Pons (tissue), 1 donor: ENCODE measurements around the gene MRPS34.
"Not testable (repeated sequence)": the region's sequence is repeated elsewhere in the genome, so short reads cannot be mapped to it uniquely, and the experiment has no call there.

Experiments
- DNase-seq: peaks from one replicate; pipeline ENCODE4 v3.0.0-alpha.2; 2016; ENCODE audit warnings: low spot score

The MRPS34 gene

DNA sequence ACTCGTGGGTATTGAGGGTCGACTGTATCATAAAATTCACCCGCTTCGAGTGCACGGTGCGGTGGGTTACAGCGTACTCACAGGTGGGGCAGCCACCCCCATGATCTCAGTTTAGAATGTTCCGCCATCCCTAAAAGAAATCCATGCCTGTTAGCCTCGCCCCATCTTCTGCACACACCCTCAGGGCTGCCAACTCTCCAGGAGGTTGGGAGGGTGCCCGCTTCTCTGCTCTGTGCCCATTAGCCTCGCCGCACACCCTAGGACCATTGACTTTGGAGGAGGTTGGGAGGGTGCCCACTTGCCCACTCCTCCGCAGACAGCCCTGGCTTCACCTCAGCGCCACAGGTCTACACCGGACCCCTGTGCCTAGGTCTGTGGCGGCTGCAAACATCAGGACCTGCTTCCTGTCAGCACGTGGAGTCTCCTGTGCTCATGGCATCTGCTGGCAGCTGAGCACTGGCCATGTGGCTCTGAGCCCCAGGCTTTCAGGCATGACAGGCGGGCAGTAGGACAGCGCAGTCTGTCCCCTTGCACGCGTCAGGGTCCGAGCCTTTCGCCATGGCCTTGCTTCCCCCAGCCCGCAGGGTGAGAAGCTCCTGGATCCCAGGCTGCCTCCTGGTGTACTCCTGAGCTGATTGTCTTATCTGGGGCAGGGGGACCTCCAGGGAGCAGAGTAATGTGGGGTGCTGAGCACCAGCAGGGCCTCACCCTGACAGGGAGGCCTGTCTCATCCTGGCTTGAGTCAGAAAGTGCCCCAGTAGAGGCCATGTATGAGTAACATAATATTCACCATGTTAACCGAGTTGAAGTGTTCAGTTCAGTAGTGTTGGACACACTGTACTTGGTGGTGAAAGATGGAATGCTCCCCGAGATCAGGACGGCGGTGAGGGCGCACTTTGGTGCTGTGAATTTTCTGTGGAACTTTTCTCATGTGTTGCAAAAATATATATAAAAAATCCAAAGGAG is 23.5 kb downstream of the MRPS34 start:
- no peak for DNase-seq

DNA sequence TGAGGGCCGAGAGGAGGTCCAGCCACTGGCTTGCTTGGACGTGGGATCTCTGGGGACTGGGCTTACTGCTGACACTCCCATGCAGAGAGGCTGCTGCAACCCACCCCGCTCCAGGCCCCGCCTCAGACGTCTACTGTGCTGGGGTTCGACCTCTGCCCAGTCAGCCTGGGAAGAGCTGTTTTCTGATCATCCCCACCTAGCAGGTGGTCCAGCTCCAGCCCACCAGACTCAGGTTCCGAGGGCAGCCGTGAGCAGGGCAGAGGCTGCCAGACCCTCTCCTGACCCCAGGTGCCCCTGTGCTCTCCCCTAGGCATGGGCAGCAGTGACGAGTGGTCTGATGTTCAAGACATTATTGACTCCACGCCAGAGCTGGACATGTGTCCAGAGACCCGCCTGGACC is 25.0 kb downstream of the MRPS34 start:
- no peak for DNase-seq

DNA sequence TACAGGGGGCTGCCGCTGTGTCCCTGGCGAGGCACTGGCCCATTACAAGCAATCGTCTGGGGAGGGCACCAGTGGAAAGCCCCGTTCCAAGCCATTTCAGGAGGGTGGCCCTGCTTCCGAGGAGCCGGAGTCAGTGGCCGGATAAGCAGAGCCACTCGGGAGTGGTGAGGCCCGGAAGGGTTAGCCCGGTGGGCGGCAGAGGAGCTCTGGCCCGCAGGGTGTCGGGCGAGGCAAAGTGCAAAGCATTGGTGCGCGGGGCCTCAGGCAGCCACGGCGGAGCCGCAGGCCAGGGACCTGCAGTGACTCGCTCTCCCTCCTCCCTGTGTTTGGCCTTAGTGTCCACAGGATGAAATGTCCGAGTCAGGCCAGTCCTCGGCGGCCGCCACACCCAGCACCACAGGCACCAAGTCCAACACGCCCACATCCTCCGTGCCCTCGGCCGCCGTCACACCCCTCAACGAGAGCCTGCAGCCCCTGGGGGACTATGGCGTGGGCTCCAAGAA is 26.2 kb downstream of the MRPS34 start:
- no peak for DNase-seq

DNA sequence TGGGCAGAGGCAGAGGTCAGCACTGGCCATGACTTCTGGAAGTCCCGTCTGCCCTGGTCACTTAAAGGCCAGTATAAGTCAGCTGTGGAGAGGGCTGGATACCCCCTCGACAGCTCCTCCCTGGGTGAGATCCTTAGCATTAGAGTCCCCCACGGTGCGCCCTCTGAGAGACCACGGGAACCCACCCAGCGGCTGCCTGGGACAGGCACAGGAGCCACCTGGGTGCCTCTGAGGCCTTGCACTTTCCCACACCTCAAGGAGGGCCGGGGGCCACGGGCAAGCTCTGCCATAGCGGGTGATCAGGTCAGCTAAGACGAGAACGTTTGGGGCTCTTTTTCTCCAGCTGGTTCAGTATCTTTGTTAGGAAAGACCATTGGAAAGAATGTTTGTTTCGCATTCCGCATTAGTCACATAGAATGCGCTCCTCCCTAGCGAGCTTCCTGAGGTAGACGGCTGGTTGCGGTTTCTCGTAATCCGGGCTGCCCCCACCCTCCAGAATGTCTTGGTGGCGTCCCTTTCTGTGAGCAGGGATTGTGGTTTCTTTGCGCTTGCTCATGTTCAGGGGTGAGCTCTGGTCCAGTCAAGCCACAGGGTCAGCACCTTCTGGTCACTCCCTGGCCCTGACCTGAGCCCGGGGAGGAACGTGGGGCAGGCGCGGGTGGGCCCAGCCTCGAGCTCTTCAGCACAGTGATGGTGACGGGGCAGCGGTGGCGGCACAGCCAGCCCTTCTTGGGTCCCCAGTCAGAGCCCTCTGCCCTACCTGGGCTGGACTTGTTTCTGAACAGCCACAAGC is 26.8 kb downstream of the MRPS34 start:
- DNase-seq: no peak

DNA sequence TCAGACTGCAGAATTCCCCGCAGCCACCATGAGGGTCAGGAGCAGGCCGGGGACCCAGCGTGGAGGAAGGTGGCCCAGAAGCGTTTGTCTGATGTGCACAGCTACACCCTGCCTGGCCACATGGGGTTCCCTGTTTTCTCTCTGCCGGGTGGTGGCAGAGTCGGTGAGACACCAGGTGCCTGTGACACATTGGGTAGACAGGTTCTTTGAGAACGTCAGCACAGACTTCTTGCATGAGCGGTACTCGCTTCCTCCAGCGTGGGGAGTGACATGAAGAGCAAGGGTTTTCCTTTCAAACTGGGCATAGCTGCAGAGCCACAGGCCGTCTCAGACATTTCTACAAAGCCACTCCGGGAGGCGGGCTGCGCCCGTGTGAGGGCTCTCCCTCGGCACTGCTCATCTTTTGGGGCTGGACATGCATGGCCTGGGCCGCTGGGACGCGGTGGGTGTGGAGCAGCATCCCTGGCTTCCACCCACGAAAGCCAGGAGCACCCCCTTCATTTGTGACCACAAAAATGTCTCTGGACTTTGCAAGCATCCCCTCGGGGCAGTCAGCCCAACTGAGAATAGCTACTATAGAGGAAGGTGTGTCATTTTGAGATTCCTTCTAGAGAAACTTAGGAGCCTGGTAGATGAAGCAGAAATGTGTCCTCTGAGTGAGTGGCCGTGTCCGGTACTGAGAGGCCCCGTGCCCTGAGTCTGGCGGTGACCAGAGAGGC is 27.6 kb downstream of the MRPS34 start:
- DNase-seq: no peak

DNA sequence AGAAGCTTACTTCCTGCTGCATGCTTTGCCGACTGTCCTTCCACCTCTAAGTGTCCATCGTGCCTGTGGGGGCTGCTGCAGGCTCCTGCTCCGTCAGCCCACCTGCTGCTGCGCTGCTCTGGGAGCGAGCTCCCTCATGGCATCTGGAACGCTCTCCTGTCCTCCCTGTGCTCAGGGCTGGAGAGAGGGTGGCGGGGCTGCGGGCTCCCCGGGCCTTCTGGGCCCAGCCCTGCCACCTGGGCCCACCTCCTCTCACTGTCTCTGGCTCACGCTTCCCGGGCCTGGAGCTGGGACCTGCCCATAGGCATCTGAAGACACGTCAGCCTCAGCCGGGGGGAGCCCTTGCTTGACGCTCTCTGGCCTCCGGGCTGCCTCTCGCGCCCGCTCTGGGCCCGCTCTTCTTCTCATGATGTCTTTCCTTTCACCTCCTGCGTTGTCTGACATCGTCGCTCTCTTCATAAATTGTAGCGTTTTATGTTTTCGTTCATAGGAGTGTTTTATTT is 28.5 kb downstream of the MRPS34 start:
- no peak for DNase-seq

DNA sequence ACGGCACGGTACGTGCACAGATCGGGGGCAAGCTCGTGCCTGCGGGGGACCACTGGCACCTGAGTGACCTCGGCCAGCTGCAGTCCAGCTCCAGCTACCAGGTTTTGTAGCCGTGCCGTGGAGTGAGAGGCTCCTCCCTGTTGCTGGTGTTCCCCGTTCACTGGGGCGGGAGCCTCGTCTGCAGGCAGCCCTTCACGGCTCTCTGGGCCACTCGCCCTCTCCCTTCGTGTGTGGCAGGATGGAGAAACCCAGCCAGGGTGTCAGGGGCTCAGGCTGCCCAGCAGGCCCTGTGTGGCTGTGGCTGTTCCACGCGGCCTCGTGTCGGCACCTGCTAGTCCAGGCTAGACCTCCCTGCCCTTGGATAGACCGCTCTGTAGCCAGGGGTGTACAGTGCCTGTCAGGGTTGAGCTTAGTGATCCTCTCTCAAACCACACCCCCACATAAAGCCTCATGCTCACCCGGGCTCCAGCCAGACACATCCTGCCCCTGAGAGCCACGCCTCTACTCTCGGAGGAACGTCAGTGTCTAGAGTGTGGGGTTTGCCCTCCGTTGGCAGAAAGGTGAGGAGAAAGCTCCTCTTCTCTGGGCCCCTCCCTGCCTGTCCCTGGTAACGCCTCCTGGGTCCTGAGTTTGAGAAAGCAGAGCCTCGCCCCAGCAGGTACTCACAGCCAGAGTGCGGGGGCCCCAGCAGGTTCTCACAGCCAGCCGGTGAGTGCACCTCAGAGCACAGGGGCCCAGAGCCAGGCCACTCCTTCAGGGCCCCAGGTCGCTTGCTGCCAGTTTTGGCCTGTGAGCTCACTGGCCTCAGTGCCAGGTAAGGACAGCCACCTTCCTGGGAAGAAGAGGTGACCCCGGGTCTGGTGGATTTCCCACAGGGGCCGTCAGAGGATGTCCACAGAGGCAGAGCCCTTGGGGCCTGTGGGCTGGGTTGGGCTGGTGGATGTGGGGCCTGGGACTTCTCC is 29.3 kb downstream of the MRPS34 start:
- no peak for DNase-seq

DNA sequence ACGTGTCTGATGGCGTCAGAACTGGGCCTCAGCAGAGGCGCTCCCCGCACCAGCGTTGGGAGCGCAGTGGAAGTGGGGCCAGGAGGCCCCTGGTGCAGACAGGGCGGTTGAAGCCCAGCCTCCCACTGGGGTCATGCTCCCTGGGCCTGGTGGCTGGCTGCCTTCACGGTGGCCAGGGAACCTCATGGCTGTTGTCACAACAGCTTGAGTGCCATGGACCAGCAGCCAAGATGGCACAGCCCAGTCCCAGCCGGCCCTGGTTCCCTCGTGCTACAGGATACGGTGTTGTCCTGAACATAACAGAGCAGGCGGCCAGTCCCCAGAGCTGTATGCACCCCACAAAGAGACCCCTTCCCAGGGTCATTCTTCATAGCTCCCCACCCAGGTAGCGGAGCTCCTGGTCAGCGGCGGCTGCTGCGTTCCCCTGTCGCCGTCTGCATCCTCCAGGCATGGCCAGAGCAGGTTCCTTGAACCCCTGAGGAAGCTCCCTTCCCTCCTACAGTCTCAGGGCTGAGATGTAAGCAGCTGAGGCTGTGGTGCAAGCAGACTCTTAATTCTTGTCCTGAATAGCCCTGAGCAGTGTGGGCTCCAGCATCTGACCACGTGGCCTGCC is 31.3 kb downstream of the MRPS34 start:
- no peak for DNase-seq

DNA sequence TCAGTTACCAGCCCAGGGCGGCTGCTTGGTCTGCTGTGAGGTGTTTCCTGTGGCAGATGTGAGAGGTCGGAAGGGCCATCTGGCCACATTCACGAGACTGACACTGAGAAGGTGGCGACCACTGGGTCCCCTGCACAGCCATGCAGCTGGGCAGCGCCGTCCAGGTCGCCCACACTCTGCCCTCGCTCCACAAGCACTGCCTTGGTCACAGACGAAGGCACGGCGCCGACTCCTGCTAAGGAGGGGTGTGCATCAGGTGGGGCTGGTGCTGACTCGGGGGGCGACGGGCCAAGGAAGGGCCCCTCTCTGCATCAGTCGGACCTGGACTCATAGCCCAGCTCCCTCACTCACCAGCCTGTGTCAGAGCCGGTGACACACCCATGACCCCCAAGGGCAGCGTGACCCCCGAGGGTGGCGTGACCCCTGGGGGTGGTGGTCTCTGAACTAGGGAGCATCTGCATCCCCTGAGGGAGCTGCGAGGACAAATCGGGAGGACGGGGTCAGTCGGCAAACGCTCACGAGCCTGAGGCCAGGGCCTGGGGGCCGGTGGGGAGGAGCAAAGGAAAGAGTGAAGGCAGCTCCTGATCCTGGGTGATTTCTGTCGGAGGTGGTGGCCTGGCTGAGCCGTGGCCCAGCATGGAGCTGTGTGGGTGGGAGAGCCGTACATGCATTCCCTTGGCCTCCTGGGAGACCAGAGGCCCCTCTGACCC is 32.0 kb downstream of the MRPS34 start:
- no peak for DNase-seq

DNA sequence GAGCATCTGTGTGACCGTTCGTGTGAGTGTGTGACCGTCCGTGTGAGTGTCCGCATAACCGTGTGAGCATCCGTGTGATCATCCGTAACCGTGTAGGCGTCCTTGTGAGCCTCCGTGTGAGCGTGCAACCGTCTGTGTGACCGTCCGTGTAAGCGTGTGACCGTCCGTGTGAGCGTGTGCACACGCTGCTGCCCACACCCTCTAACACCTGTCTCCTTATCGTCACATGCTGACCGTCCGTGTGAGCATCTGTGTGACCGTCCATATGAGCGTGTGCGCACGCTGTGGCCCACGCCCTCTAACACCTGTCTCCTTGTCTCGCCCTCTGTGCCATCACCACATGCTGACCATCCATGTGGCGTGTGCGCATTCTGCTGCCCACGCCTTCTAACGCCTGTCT is 32.7 kb downstream of the MRPS34 start:
- DNase-seq: no peak

DNA sequence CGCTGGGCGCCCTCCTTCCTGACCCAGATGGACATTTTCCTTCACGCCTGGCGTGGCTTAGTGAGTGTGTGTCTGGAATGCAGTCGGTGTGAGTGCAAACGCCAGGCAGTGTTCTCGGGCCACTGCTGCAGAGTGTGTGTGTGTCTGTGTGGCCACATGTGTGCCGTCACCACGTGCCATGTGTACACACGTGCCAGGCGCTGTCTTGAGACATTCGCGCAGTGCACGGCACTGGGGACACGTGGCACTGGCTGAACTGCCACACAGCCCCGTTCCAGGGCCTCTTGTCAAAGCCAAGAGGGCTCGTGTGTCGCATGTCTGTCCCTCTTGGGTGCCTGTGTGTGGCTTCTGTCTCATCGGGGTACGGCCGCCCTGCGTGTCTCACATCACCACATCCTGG is 38.1 kb downstream of the MRPS34 start:
- no peak for DNase-seq

DNA sequence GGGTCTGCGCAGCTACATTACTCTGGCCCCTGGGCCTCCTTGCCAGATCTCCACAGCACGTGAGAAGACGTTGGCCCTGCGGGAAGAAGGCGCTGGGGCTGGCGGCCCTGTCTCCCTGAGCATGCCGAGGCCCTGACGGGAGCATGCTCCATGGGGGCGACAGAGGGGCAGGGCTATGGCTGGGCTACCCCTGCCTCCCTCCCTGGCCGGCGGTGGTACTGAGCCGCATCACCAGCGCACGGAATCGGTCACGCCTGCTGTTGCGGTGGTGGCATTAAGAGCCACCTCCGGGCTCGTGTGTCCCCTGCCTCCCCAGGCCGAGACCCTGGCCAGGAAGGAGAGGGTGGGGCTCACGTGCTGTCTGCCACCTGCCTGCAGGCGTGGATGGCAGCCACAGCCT is 38.8 kb downstream of the MRPS34 start:
- no peak for DNase-seq

DNA sequence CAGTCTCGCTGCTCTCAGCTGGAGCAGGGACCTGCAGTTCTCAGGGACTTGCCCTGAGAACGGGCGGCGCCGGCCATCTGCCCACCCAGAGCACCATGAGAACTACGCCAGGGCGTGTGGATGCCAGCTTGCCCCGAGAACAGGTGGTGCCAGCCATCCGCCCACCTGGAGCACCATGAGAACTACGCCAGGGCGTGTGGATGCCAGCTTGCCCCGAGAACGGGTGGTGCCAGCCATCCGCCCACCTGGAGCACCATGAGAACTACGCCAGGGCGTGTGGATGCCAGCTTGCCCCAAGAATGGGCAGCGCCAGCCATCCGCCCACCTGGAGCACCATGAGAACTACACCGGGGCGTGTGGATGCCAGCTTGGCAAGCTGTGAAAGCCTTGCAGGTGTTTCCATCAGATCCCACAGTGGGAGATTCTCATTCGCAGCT is 40.4 kb downstream of the MRPS34 start:
- DNase-seq: not testable (repeated sequence)

DNA sequence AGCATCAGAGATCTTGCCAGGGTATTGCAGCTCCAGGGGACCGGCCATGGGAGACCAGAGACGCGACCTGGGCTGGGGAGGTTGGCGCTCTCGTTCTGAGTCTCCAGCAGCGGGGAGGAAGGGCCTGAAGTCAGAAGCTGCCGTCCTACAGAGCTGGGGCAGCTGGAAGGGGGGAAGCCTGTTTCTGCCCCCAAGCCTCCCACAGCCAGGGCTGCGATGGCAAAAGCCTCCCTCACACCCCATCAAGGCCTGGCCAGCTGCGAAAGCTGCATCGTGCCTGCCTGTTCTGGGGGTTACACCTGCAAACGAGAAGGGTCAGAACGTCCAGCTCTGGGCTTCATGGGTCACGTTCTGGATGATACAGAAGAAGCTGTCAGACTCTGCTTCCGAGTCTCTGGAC is 40.9 kb downstream of the MRPS34 start:
- no peak for DNase-seq

DNA sequence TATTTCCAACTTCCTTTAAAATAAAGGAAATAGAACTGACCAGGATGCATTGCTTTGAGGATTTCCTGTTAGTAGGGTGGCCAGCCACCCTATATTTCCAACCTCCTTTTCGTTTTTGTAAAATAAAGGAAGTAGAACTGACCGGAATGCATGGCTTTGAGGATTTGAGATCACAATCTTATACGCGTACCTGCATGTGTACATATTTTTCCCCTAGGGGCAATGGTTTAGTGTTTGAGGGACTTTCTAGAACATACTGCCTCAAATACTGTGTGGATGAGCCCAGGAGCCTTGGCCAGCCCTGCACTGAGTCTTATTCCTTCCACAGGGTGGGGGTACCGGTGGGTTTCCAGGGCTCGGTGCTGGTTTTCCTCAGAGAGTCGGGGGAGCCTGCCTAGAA is 41.3 kb downstream of the MRPS34 start:
- DNase-seq: no peak

DNA sequence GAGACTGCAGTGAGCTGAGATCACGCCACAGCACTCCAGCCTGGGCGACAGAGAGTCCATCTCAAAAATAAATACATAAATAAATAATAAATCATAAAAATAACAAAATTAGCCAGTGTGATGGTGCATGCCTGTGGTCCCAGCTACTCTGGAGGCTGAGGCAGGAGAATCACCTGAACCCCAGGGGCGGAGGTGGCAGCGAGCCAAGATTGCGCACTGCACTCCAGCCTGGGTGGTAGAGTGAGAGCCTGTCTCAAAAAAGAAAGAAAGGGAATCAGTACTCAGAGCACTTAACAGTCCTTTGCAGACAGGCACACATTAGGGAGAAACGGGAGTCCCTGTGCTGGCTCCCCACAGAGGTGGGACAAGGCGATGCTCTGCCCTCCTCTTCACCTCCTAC is 41.9 kb downstream of the MRPS34 start:
- no peak for DNase-seq

DNA sequence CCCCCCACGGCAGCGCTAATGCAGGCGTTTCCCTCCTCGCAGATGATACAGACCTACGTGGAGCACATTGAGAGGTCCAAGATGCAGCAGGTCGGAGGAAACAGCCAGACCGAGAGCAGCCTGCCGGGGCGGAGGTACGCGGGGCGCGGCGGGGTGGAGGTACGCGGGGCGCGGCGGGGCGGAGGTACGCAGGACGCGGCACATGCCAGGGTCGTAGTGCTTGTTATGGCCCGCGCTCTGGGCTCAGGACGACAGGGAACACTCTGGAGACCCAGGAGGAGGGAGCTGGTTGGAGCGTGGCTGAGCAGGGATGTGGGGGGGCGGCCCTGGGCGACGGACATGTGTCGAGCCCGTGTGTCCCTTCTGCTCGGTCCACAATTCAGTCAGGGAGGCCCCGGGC is 43.5 kb downstream of the MRPS34 start:
- DNase-seq: no peak

DNA sequence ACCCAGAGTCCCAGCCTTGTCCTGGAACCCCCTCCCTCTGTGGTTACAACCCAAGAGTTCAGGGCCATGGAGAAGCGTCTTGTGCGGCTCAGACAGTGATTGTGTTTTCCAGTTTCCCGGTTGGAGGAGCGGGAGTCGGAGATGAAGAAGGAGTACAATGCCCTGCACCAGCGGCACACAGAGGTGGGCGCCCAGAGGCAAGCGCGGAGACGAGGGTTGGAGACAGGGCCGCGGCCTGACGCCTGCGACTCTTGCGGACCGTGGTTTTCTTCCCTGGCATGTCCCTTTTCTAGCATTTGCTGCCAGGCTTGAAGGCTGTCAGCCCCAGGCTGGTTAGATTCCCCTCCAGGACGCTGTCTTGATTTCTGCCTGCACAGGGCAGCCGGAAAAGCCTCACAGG is 43.9 kb downstream of the MRPS34 start:
- no peak for DNase-seq
